ENCODE results near the gene TRIM9.

Gene TRIM9

GRCh38 chr14:51092965-51093364 is 1.9 kb downstream of the TRIM9 start:
- no peak for DNase-seq

GRCh38 chr14:51089278-51089677 is 5.6 kb downstream of the TRIM9 start:
- no peak for DNase-seq

GRCh38 chr14:51087031-51087441 is 7.9 kb downstream of the TRIM9 start:
- DNase-seq, result no peak

- DNase-seq, result no peak
Observed at GRCh38 chr14:51086044-51086443, 8.9 kb downstream of the TRIM9 start.

GRCh38 chr14:51084962-51085361 is 9.9 kb downstream of the TRIM9 start:
- no peak for DNase-seq

GRCh38 chr14:51084507-51084906 is 10.4 kb downstream of the TRIM9 start:
- DNase-seq, result no peak

GRCh38 chr14:51082349-51082748 is 12.6 kb downstream of the TRIM9 start:
- DNase-seq, result no peak

GRCh38 chr14:51081712-51082111 is 13.2 kb downstream of the TRIM9 start:
- DNase-seq, result no peak

- DNase-seq, result no peak
Observed at GRCh38 chr14:51081209-51081608, 13.7 kb downstream of the TRIM9 start.

- no peak for DNase-seq
Observed at GRCh38 chr14:51080645-51081044, 14.3 kb downstream of the TRIM9 start.

- DNase-seq, result no peak
Observed at GRCh38 chr14:51079489-51079888, 15.4 kb downstream of the TRIM9 start.

GRCh38 chr14:51079085-51079484 is 15.8 kb downstream of the TRIM9 start:
- no peak for DNase-seq

- DNase-seq, result no peak
Observed at GRCh38 chr14:51074701-51075385, 20.1 kb downstream of the TRIM9 start.

- no peak for DNase-seq
Observed at GRCh38 chr14:51073731-51074130, 21.2 kb downstream of the TRIM9 start.

GRCh38 chr14:51072976-51073375 is 21.9 kb downstream of the TRIM9 start:
- no peak for DNase-seq

- no peak for DNase-seq
Observed at GRCh38 chr14:51071857-51072256, 23.0 kb downstream of the TRIM9 start.

GRCh38 chr14:51070726-51071125 is 24.2 kb downstream of the TRIM9 start:
- DNase-seq, result no peak

GRCh38 chr14:51069055-51069454 is 25.9 kb downstream of the TRIM9 start:
- DNase-seq, result no peak

- DNase-seq, result no peak
Observed at GRCh38 chr14:51068268-51068667, 26.6 kb downstream of the TRIM9 start.

GRCh38 chr14:51067295-51067694 is 27.6 kb downstream of the TRIM9 start:
- DNase-seq, result no peak

- DNase-seq, result no peak
Observed at GRCh38 chr14:51066576-51066975, 28.3 kb downstream of the TRIM9 start.

- no peak for DNase-seq
Observed at GRCh38 chr14:51059032-51059431, 35.9 kb downstream of the TRIM9 start.

GRCh38 chr14:51058382-51058781 is 36.5 kb downstream of the TRIM9 start:
- no peak for DNase-seq

- no peak for DNase-seq
Observed at GRCh38 chr14:51056421-51056820, 38.5 kb downstream of the TRIM9 start.

- no peak for DNase-seq
Observed at GRCh38 chr14:51053157-51053556, 41.7 kb downstream of the TRIM9 start.
